GM12872 (cell line): Measurements from ENCODE around the gene CCL20.

ENCODE experiments used
- TF ChIP-seq, protein P1 (sequence below): IDR thresholded peaks from 3 replicates; pipeline ENCODE4 v1.5.1; 2011; ENCODE audit warnings: low read depth, mild to moderate bottlenecking, low read length, moderate library complexity; ENCODE audit not compliant: insufficient read depth

The CCL20 gene

DNA sequence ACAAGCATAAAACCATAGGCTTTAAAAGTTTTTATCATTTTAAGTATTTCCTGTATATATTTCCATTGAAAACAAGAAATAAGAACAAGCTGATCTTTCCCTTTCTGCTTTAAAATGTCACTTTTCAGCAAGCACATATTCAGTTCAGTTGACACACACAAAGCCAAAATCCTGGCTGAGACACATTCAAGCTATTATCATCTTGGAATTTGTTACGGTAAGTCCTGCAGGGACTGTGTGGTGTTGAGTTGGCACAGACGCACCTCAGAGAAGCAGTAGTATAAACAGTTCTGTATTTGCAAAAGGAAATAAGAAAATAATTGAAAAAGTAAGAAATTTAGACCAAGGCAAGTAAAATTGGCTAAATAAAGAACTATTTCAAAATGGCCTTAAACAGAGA is 47.4 kb downstream of the CCL20 start:
- TF ChIP-seq, protein P1, sequence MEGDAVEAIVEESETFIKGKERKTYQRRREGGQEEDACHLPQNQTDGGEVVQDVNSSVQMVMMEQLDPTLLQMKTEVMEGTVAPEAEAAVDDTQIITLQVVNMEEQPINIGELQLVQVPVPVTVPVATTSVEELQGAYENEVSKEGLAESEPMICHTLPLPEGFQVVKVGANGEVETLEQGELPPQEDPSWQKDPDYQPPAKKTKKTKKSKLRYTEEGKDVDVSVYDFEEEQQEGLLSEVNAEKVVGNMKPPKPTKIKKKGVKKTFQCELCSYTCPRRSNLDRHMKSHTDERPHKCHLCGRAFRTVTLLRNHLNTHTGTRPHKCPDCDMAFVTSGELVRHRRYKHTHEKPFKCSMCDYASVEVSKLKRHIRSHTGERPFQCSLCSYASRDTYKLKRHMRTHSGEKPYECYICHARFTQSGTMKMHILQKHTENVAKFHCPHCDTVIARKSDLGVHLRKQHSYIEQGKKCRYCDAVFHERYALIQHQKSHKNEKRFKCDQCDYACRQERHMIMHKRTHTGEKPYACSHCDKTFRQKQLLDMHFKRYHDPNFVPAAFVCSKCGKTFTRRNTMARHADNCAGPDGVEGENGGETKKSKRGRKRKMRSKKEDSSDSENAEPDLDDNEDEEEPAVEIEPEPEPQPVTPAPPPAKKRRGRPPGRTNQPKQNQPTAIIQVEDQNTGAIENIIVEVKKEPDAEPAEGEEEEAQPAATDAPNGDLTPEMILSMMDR: no peak

DNA sequence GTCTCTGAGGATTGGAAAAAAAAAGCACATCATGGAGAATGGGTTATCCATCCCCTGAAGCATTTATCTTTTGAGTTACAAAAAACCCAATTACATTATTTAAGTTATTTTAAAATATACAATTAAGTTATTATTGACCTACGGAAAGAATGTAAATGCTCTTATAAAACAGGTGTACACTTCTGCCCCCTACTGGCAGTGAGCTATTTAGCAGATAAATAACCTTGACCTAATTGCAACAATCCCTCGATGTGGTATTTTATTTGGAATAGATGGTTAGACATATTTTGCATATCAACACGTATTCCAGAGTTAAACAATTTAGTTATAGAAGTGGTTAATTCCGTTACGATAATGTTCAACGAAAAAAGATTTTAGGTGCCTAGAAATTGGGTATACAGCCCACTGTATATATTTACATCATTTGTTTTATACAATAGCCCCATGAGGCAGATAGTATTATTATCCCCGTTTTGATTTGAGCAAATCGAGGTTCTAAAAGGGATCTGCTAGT is 48.6 kb downstream of the CCL20 start:
- TF ChIP-seq, protein P1: peak; percentile 59

DNA sequence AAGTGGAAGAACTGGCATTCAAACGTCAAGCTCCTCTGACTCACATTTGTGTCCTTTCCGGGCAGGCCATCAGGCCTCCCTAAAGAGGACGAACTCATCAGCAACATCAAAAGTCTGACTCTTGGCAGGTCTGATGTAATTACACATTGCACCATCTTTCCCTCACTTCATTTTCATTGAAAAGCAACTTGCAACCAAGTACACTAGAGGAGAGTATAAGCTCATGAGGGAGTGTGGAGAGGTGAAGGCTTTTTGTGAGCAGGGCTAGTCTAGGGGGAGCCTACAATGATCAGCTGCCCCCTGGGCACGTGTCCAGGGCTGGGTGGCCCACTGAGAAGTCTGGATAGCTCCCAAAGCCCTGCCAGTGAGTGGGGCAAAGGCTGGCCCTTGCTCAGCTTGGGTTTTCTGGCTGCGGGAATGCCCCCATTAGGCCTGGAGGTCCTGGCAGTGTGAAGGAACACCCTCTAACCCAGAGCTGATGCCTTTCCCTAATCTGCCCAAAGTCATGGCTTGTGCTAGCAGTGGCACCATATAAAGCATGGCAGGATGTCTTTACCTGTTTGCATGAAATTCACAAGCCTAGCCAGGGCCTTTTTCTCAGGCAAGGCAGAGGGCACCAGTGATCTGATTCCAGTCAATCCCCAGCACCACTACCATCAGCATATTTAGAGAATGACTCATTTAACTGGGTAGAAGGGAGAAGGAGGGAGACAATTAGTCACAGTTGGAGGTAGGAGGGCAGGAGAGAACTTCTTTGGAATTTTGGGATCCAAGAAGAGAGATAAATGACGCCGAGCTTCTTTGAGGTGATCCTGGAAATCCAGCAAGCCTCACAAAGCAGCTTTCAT is 49.3 kb downstream of the CCL20 start:
- TF ChIP-seq, protein P1: no peak

DNA sequence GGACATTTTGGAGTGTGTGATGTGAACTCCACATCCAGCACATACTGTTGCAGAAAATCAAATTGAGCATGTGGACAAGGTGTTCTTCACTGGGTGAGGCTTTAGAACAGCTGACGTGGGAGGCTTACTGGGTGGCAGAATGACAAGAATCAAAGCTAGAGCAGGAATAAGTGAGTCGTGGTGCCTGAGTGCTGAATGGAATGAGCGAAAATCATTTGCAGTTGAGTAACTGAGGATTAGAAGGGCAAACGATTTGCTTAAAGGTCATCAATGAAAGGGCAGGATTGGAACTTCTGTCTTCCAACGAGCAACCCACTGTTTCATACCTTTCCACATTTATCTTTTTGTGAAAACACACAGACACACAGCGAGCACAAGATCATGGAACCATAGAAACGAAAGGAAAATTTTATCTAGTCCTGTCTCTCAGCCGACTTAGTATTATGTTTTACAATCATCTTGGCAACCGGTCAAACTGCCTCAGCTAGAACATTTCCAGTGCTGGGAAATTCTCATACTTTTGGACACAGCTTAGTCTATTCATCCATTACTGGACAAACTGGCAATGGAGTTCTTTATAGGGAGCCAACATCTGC is 50.6 kb downstream of the CCL20 start:
- TF ChIP-seq, protein P1: no peak

DNA sequence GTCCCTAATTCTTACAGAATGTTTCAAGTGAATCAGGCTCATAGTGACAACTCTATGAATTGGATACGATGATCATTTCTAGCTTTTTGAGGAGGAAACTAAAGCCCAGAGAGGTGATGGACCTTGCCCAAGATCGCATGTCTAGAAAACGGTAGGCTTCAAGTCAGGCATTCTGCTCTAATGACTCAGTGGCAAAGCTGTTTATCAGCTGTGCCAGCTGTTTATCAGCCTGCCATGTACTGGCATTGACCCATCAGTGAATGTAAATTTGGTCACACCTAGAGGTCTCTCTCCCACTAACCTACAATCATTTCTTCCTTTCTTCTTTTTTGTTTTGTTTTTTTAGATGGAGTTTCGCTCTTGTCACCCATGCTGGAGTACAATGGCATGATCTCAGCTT is 51.6 kb downstream of the CCL20 start:
- TF ChIP-seq, protein P1: no peak
